Skeletal muscle satellite cell (primary cell): ENCODE results near the gene NHLRC1.

Experiments
- H3K27me3 ChIP-seq: 2 replicates; pipeline ENCODE4 v1.7.0; 2013; ENCODE audit warnings: low read length; ENCODE audit not compliant: control insufficient read depth, insufficient read depth
- H3K36me3 ChIP-seq: 2 replicates; pipeline ENCODE4 v1.7.0; 2013; ENCODE audit warnings: mild to moderate bottlenecking, control low read depth, low read length; ENCODE audit not compliant: insufficient read depth
- H3K4me1 ChIP-seq: 2 replicates; pipeline ENCODE4 v1.7.0; 2013; ENCODE audit warnings: low read length; ENCODE audit not compliant: control insufficient read depth, insufficient read depth
- H3K4me2 ChIP-seq: 2 replicates; pipeline ENCODE4 v1.7.0; 2013; ENCODE audit warnings: mild to moderate bottlenecking, low read length
- H3K4me3 ChIP-seq: 2 replicates; pipeline ENCODE4 v1.7.0; 2013; ENCODE audit warnings: low read length
- H3K9ac ChIP-seq: 2 replicates; pipeline ENCODE4 v1.7.0; 2013; ENCODE audit warnings: mild to moderate bottlenecking, low read depth, low read length, moderate library complexity
- H3K9me3 ChIP-seq: replicated peaks from 2 replicates; pipeline ENCODE4 v1.7.0; 2013; ENCODE audit warnings: mild to moderate bottlenecking, control low read depth, low read length

The NHLRC1 gene

GRCh38 chr6:18078866-18079265, 43.6 kb downstream of the NHLRC1 start:
- Histone ChIP-seq H3K4me1 (no peaks in the 10 kb centered on the region), H3K4me3 (no peak overlapping the region)

GRCh38 chr6:18076231-18076630, 46.2 kb downstream of the NHLRC1 start:
- Histone ChIP-seq H3K9me3 (no peaks in the 10 kb centered on the region), H3K9ac (no peak overlapping the region)

More at GRCh38 chr6:18078866-18079265, 43.6 kb downstream of the NHLRC1 start:
- Histone ChIP-seq H3K9ac (no peak overlapping the region), H3K9me3 (no peaks in the 10 kb centered on the region), H3K4me2 (no peak overlapping the region), H3K27me3 (no peaks in the 10 kb centered on the region), H3K36me3 (no peaks in the 10 kb centered on the region)

GRCh38 chr6:18072841-18073240, 49.6 kb downstream of the NHLRC1 start:
- no peaks in the 10 kb centered on the region for H3K4me1 ChIP-seq
- H3K4me3 ChIP-seq, result no peak overlapping the region
- no peak overlapping the region for H3K4me2 ChIP-seq
- H3K36me3 ChIP-seq, result no peaks in the 10 kb centered on the region
- H3K9ac ChIP-seq, result no peak overlapping the region
- H3K9me3 ChIP-seq, result no peaks in the 10 kb centered on the region
- H3K27me3 ChIP-seq, result no peaks in the 10 kb centered on the region

More at GRCh38 chr6:18076231-18076630, 46.2 kb downstream of the NHLRC1 start:
- H3K27me3 ChIP-seq, result no peaks in the 10 kb centered on the region
- H3K36me3 ChIP-seq, result no peaks in the 10 kb centered on the region
- no peak overlapping the region for H3K4me2 ChIP-seq
- H3K4me3 ChIP-seq, result no peak overlapping the region
- H3K4me1 ChIP-seq, result no peaks in the 10 kb centered on the region

GRCh38 chr6:18070486-18070885, 52.0 kb downstream of the NHLRC1 start:
- H3K36me3 ChIP-seq, result no peaks in the 10 kb centered on the region
- H3K27me3 ChIP-seq, result no peaks in the 10 kb centered on the region
- no peak overlapping the region for H3K4me3 ChIP-seq
- no peak overlapping the region for H3K9ac ChIP-seq
- no peak overlapping the region for H3K4me2 ChIP-seq
- H3K4me1 ChIP-seq, result no peaks in the 10 kb centered on the region
- H3K9me3 ChIP-seq, result no peaks in the 10 kb centered on the region
